Activated CD4-positive, alpha-beta T cell treated with anti-CD3 and anti-CD28 coated beads, Interleukin-2, amount 50 U/mL, for 48 hours (primary cell): Measurements from ENCODE around the gene FAM210B.
"Not testable (repeated sequence)": the region's sequence is repeated elsewhere in the genome, so short reads cannot be mapped to it uniquely, and the experiment has no call there.

Experiments used
- DNase-seq, 2 experiments: peaks; one replicate each; pipeline ENCODE4 v3.0.0-alpha.2; 2020

Gene FAM210B

DNA sequence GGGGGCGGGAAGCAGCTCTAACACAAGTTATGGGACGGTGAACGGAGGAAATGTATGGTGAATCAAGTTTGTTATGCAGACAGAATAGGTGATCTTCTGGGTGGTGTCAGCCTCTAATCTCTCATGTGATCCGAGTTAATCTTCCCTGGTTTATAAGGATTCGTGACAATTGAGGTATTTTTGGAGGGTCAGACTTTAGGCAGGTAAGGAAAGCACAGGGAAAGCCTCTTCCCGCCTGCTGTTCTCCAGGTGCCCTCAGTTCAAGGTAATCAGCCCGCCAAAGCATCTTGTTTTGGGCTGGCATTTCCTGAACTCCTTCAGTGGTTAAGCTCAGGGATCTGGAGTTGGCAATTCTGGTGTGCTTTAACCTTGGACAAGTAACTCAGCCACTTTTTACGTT lies 34.9 kb downstream of the FAM210B start:
- DNase-seq: no peak

DNA sequence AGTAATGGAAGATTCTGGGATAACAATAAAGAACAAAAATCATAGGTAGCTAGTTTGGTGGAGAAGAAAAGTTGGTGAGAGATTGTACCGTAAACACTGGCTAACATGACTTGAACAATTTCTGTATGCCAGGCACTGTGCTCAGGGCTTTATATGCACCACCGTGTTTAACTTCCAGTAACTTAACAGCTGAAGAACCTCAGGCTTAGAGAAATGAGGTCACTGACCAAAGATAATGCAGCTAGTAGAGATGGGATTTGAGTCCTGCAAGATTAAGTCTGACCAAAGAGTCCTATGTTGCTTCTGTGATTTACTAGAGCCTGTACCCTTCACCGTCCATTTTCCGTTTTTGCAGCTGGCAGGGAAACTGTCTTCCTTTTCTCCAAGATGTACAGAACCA lies 36.4 kb downstream of the FAM210B start:
- no peak for DNase-seq

DNA sequence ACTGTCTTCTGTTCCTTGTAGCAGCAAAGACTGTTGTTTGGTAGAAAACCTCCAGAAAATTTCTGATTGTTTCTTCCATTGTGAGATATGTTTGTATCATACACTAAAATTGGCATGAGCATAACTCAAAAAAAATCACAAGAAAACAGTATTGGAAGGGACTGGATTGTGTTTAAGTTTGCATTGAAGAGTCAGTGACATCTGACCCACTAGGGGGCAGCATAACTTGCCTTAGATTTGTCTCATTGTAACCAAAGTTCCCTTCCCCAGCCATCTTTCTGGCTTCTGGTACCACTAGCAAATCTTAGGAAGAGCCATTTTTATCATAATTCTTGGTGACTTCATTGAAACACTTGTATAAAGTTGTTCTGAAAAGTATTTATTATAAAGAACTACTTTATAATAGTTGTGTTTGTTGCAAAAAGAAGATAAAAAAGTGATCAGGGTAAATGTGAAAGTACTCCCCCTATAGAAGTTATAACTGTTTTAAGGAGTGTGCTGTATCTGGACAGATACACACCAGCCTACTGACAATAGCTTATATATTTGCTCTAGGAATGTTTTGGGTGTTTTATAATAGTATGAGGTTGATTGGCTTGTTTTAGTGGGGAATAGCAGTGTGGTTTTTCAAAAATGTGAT lies 41.3 kb downstream of the FAM210B start:
- DNase-seq: peak in 1 of 2 experiments; percentile 69

DNA sequence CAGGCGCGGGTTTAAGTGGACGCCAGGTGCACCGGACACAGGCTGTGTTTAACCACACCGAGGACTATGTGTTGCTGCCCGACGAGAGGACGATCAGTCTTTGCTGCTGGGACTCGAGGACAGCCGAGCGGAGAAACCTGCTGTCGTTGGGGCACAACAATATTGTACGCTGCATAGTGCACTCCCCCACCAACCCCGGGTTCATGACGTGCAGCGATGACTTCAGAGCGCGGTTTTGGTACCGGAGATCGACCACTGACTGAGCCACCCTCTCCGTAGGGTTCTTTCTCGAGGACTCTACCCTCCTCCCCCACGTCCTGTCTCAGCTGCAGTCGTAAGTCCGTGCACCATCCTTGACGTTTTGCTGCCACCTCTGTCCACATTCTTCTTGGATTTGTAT lies 44.7 kb downstream of the FAM210B start:
- no peak for DNase-seq

DNA sequence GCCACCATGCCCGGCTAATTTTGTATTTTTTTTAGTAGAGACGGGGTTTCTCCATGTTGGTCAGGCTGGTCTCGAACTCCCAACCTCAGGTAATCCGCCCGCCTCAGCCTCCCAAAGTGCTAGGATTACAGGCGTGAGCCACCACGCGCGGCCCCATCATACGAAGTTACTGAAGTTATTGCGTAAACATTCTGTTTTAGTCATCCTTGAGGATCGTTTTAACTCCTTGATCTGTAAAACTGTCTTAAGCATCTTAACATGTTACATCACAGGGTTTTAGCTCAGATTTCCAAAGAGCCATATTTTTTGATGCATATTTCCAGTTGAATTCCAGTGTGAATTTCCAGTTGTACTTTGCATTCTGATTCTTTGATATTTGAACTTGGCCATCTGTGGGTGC lies 46.6 kb downstream of the FAM210B start:
- not testable (repeated sequence) for DNase-seq

DNA sequence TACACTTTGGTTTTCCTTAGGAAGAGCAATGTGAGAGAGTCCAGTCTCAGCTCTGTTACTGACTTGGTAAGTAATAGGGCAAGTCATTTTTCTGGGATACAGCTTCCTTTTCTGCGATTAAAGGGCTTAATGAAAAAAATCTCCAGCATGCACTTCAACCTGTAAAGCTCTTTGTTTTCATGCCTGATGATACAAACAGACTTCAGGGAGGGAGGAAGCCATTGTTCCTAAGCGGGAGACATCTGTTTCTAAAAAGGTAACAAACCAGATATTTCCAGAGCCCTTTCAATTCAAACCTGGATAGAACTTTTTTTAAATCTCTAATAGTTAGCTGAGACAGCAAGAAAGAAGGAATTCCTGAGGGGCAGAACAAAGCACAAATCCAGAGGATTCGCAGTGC lies 48.1 kb downstream of the FAM210B start:
- DNase-seq: no peak

DNA sequence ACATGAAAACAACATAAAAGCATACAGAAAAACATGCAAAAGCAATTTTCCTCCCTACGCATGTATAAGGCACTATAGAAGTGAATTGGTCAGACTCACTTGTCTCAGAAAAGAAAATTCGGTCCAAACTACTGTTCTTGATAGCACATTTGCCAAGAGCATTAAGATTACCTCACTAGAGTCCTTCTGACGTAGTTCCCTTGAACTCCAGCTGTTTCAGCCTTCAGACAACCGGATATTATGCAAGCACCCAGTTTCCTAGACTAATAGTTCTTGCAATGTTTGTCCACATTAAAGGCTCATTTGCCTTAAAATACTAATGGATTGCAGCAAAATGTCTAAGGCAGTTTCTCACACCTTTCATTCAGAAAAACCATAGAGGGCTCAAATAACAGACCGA lies 50.7 kb downstream of the FAM210B start:
- DNase-seq: no peak

DNA sequence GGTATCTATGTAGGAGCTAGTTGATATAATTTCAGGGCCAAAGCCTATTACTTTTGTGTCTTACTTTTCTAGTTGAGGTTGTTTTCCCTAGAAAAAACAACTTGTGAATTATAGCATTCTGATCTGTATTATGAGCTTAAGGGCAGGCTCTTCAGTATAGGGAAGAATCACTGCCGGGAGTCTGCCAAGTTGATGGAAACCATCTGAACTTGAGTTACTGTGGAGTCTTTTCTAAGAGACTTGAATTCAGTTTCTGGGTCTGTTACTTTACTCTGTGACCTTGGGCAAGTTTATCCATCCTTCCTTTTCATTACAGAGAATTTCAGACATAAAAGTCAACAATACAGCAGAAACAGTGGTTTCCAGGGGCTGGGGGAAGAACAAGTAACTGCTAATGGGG lies 51.2 kb downstream of the FAM210B start:
- DNase-seq: no peak

DNA sequence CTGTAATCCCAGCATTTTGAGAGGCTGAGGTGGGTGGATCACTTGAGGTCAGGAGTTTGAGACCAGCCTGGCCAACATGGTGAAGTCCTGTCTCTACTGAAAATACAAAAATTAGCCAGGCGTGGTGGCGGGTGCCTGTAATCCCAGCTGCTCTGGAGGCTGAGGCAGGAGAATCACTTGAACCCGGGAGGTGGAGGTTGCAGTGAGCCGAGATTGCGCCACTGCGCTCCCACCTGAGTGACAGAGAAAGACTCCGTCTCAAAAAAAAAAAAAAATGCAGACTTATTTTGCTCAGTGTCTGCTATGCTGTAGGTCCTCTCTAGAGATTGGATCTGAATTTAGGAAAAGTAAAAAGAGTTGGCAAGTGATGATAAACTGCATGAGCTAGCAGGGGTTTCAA lies 52.5 kb downstream of the FAM210B start:
- not testable (repeated sequence) for DNase-seq

DNA sequence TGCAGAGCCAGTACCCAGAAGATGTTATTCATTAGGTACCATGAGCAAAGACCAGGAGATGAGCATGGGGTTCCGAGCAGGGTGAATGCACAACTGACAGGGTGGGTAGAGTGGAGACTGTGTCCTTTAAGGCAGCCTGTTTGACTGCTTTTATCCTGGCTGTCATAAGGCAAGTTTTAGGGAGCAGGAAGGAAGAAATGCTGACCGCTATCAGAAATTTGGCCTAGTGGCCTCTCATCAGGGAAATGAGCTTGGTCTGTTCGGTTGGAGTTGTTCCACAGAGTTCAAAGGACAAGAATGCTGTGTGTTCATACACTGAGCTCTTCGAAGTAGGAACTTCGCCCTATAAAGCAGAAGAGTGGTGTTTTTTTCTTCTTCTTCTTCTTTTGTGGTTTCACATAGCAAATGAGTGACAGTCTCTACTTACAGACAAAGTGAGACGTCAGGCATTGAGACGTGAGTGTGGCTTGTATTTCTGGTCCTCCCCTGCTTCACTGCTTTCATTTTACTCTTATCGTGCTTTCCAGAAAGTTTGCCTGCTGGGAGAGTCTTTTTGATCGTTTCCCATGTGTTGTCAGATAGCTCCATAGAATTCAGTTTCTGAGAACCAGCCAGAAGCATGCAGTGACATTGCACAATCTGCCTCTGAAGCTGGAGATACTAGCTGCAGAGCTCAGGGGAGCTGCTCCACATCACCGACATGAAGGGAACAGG lies 53.1 kb downstream of the FAM210B start, which contains the start of gene CASS4:
CASS4 (plus strand) TSS at position 502 of the 714 bp plus-strand sequence; CDS start at position 701, 199 bp downstream.
- DNase-seq: peak in 1 of 2 experiments; percentile 39

DNA sequence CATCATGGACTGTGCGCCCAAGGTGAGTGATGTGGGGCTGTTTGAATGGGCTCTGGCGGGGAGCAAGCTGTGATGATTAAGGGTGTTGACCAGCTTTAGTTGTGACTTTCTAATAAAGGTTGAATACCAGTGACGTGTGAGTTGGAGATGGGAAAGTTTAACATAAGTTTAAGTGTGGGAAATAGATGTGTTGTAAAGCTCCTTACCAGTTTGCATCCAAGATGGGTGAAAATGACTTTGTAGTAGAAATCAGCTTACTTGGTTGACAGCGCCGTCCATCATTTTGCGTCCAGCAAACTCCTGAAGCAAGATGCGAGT lies 53.7 kb downstream of the FAM210B start:
- no peak for DNase-seq

DNA sequence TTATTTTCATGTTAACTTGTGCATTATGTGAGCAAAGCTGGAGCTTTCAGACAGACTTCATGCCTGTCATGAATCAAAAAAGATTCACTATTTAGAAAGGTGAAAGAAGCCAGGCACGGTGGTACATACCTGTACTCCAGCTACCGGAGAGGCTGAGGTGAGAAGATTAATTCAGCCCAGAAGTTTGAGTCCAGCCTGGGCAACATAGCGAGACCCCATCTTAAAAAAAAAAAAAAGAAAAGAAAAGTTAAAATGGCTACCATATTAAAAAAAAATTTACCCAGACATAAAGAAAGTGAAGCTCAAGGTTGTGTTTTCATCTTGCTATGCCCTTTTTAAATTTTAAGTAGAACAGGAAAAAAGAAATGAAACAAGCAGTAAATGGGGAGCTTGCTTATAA lies 54.2 kb downstream of the FAM210B start:
- no peak for DNase-seq

DNA sequence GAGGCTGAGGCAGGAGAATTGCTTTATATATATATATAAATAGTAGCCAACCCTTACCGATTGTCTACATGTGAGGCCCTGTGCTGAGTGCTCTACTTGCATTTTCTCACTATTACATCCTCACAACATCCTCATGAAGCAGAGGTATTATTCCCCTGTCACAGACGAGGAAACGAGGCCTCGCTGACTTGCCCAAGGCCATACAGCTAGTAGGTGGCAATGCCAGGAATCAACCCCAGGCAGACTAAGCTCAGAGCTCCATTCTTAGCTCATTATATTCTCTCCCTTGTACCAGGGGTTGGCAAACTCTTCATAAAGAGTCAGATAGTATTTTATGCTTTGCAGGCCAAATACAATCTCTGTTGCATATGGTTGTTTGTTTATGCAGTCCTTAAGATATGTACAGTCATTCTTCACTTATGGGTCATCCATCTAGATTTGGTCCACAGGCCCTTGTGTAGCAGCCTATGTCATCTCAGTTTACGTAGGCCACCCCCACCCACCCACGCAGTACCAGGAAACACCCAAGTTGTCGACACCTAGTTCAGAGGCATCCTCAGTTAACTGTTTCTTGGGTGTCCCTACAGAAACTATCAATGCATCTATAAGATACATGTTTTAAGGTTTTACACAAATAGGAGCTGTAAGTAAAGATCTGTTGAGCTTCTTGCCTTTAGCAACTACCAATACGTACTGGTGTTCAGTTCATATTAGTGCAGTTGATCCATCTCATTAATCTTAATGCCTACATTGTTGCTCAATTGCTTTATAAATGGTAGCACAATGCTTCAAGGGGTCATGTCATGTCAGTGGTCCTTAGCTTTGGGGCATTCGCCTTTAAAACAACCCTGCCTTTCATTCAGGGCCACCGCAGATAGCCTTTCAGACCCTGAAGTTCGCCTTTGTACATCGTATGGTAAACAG lies 56.3 kb downstream of the FAM210B start:
- DNase-seq: peak; percentile 65 to 76

DNA sequence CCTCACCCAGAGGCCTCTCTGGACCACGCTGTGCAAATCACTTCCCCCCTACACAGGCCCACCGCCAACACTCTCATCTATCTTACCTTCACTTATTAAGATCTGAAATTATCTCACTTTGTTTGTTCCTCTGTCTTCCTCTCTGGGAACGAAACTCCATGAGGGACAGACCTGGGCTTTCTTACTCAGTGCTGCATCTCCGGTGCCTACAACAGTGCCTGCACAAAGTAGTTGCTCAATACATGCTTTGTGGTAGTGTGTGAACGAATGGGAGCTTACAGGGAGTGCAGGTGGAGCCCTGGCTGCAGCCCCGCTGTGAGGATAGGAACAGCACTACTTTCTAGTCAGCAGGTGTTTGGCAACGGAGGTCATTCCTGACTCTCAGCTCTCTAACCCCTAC lies 58.6 kb downstream of the FAM210B start:
- no peak for DNase-seq

DNA sequence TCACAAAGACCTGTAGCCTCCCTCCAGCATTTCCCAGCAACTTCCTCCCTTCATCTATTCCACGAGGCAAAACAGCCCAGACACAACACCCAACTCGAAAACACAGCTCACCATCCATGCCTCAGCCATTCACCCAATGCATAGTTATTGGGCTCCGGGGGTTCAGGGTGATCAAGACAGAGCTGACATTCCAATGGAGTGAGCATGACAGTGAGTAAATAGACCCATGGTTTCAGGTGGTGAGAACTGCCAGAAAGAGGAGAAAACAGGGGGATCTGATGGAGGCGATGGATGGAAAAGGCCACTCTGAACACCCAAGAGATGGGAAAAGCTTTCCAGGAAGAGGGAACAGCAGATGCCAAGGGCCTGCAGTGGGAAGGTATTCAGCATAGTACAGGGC lies 59.1 kb downstream of the FAM210B start:
- no peak for DNase-seq
